Measurements from ENCODE around the gene COL6A5.
"Not testable (repeated sequence)": the region's sequence is repeated elsewhere in the genome, so short reads cannot be mapped to it uniquely, and the experiment has no call there.

COL6A5 gene

DNA sequence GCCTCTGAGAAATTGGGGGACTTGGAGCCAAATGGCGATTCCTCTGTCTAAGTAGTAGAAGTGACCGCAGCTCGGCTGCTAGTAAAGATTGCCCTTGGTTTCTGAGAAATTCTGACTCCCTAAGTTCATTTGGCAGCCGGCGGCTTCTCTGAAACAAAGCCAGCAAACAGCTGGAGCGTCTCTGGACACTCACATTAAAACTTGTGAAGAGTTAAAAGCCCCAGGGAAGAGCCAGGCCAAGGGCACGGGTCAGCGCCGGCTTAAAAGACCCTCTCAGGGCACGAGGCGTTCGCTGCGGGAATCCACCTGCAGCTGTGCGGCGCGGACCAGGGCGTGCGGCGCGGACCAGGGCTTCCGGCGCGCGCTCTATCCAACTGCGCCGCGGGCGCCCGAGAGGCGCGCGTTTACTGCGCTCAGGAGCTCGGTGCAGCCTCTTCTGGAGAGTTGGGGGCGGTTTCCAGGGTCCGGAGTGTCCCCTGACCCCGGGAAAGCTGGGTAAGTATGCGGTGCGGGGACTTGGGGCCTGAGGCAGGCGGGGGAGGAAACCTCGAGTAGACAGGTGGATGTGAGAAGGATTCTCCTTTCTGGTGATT lies at the start of gene COL6A5:
COL6A5 (plus strand) TSS at position 186 of the 593 bp plus-strand sequence. CDS start 27,967 bp downstream, outside the sequence.
- DNase-seq (ENCODE audit: low spot score): no peak

DNA sequence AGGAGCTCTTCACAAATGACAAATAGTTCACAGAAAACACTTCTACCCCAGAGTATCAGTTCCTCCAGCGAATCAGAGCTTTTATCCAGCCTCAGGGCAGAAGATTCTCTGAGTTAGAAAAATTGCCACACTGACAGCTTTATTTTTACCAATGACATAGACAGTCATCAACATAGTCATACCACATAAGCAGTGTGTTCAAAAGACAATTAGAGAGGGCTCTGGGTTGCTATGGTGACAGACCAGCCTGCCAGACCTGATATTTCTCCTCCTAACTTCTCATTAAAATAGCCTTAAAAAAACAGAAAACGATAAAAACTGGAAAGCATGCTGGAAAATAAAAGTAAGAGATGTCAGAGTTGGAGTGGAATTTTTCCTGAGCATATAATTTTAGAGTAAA lies 45.9 kb upstream of the COL6A5 start:
- DNase-seq (ENCODE audit: low spot score): no peak

DNA sequence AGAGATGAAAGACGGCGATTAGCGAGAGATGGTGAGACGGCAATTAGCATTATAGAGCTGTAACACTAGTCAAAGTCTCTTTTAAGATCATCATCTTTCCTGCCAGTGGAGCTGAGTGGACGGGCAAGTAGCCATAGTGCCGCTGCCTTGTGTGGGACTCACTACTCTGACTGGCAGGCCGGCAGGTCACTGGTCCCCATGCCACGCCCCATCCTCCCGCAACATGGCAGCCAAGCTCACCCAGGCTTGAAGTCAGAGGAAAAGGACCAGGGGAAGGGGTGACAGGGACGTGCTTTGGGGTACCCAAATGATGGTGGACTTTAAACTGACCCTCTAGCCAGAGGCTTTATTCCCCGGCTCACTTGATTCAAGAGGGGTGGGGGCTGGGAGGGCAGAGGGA lies 44.6 kb upstream of the COL6A5 start:
- no peak for DNase-seq (ENCODE audit: low spot score)

DNA sequence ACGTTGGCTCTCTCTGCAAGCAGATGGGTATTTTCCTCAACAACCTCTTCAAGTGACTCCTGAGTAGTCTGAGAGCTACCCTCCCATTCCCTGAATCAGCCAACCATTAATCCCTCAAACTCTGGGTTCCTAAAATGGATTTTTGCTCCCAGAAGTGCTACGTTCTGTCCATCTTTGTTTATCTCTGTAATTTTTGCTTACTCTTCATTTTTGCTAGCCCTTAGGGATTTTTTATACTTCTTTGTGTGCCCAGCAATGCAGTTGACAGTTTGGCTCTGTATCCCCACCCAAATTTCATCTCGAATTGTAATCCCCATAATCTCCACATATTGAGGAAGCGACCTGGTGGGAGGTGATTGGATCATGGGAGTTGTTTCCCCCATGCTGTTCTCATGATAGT lies 35.4 kb upstream of the COL6A5 start:
- no peak for DNase-seq (ENCODE audit: low spot score)

DNA sequence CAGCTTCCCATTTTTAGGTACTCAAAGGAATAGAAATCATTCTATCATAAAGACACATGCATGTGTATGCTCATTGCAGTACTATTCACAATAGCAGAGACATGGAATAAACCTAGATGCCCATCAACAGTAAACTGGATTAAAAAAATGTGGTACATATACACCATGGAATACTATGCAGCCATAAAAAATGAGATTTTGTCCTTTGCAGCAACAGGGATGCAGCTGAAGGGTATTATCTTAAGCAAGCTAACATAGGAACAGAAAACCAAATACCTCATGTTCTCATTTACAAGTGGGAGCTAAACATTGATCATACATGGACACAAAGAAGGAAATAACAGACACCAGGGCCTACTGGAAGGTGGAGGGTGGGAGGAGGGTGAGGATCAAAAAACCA lies 33.1 kb upstream of the COL6A5 start:
- no peak for DNase-seq (ENCODE audit: low spot score)

DNA sequence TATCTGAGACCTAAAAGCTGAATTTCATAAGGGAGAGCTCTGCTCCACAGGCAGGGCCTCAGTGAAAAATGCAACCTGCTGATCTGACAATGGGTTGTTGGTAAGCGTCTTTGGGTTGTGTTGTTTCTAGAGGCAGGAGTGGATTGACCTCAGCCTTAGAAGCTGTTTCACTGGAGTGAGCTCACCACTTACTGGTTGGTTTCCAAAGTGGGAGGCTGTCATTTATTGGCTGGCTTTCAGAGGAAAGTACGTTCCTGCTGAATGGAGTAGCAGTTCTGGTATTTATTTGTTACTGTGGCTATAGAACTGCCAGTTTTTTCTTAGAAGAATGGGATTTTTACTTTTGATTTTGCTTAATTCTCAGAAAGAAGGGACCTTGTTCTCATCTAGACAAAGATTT lies 29.3 kb upstream of the COL6A5 start:
- peak; percentile 62 for DNase-seq (ENCODE audit: low spot score)

GRCh38 chr3:130323503-130323902 lies 22.0 kb upstream of the COL6A5 start:
- no peak for DNase-seq (ENCODE audit: low spot score)

DNA sequence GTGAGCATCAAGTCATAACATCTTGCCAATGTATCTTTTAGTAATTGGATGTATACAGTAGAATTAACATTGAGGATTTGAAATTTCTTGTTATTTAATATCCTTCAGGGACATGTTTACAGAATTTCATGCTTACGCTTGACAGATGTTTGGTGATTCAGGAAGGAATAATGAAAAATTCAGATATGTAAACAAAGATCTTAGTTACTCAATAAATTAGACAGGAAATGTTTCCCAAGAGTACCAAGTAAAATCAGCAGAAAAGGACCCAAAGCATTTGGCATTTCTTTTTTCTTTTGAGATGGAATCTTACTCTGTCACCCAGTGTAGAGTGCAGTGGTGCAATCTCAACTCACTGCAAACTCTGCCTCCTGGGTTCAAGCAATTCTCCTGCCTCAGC lies 4.7 kb upstream of the COL6A5 start:
- DNase-seq (ENCODE audit: low spot score): no peak

- DNase-seq (ENCODE audit: low spot score): no peak
Measured at GRCh38 chr3:130341388-130341787, 4.1 kb upstream of the COL6A5 start.

GRCh38 chr3:130341882-130342281 lies 3.6 kb upstream of the COL6A5 start:
- DNase-seq (ENCODE audit: low spot score): no peak

DNA sequence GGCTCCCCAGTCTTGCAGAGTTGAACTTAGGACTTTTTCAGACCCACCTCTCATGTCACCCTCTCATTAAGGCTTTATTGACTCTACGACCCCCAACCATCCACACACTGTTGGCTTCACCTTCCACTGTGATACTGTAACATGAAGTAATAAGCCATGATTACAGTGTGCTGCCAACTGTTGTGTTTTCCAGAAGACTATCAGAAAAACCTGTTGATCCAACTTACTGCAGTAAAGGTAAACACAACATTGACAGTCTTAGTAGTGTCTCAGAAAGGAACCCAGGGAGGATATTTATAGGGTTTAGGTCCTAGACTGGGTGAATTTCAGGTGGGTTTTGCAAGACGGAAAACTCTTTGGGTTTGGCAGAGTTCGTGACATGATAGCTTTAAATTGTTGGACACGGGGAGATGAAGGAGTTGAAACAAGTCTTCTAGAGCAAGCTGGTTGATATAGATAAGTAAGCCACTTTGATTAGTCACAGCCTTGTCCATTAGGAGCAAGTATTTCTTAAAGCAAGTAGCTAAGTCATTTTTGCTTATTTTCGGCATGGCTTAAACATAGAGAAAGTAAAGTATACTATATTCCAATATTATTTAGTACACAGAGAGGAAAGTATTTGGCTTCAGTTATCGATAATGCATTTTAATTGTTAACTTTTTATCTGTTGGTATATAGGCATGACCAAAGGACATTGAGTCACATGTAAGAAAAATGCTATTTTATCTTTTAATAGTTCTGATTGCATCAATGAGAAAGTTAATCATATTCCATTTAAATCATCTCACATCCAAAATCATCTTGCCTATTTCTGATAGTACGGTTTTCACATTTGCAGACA lies 2.4 kb upstream of the COL6A5 start:
- no peak for DNase-seq (ENCODE audit: low spot score)

DNA sequence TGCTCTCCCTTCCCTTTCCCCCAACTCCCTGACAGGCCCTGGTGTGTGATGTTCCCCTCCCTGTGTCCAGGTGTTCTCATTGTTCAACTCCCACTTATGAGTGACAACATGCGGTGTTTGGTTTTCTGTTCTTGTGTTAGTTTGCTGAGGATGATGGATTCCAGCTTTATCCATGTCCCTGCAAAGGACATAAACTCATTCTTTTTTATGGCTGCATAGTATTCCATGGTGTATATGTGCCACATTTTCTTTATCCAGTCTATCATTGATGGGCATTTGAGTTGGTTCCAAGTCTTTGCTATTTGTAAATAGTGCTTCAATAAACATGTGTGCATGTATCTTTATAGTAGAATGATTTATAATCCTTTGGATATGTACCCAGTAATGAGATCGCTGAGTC lies 2.8 kb downstream of the COL6A5 start:
- DNase-seq (ENCODE audit: low spot score): not testable (repeated sequence)

- no peak for DNase-seq (ENCODE audit: low spot score)
Measured at GRCh38 chr3:130354430-130354829, 9.0 kb downstream of the COL6A5 start.

DNA sequence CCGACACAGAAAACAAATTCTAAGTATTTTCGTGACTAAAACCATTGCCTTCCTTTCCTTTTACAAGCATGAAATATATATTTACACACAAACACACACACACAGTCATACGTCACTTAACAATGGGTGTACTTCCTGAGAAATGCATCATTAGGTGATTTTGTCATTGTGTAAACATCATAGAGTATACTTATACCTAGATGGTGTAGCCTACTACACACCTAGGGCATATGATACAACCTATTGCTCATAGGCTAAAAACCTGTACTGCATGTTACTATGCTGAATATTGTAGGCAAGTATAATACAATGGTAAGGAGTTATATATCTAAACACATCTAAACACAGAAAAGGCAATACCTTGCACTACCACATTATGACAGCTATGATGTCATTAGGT lies 28.6 kb downstream of the COL6A5 start:
- DNase-seq (ENCODE audit: low spot score): no peak

- no peak for DNase-seq (ENCODE audit: low spot score)
Measured at GRCh38 chr3:130374908-130375307, 29.4 kb downstream of the COL6A5 start.

- DNase-seq (ENCODE audit: low spot score): no peak
Measured at GRCh38 chr3:130377960-130378676, 32.6 kb downstream of the COL6A5 start.

GRCh38 chr3:130378677-130379191 lies 33.3 kb downstream of the COL6A5 start:
- no peak for DNase-seq (ENCODE audit: low spot score)

GRCh38 chr3:130379274-130379673 lies 33.8 kb downstream of the COL6A5 start:
- DNase-seq (ENCODE audit: low spot score): no peak

DNA sequence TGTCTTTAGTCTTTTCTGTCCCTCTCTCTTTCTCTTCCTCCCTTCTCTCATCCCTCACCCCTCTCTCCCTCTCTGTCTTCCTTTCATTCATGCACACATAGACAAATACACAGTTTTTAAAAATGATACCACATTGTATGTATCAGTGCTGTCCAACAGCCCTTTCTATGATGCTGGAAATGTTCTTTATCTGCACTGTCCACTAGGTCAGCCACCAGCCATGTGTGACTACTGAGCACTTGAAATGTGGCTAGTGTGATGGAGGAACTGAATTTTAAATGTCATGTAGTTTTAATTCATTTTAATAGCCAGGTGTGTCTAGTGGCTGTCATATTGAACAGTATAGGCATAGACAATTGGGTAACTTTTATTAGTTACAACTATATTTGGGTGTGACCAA lies 34.9 kb downstream of the COL6A5 start:
- no peak for DNase-seq (ENCODE audit: low spot score)

DNA sequence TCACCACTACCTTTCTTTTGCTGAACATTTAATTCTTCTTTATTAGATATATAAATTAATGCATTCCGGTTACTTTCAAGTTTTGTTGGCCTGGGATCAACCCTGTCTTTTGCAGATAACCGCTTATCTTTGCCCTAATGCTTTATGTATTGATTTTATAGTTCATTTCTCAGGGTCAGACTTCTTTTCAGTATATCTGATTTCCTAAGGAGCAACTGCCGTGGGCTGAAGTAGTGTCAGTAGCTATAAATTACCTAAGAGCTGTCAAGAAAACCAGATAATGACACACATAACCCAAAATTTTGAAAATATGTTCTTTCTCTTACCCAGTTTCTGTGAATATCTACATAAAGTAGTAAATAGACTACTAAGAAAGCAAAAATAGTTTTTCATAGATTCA lies 38.0 kb downstream of the COL6A5 start:
- DNase-seq (ENCODE audit: low spot score): no peak

DNA sequence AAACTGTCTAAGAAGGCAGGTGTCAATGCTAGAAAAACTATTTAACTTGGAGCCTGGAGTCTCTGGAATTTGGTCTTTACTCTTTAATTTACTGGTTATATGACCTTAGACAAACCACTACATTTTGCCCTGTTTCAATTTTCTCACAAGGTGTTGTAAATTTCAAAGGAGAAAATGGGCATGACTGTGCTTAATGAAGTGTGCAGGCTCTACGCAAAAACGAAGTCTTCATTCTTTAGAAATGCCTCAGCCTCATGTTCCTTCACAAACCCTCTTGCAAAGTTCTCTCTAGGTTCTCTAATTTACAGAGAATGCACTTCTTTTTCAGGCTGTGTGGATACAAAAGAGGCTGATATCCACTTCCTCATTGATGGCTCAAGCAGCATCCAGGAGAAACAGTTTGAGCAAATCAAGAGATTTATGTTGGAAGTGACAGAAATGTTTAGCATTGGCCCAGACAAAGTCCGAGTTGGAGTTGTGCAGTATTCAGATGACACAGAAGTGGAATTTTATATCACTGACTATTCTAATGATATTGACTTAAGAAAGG lies 39.1 kb downstream of the COL6A5 start:
- DNase-seq (ENCODE audit: low spot score): no peak

DNA sequence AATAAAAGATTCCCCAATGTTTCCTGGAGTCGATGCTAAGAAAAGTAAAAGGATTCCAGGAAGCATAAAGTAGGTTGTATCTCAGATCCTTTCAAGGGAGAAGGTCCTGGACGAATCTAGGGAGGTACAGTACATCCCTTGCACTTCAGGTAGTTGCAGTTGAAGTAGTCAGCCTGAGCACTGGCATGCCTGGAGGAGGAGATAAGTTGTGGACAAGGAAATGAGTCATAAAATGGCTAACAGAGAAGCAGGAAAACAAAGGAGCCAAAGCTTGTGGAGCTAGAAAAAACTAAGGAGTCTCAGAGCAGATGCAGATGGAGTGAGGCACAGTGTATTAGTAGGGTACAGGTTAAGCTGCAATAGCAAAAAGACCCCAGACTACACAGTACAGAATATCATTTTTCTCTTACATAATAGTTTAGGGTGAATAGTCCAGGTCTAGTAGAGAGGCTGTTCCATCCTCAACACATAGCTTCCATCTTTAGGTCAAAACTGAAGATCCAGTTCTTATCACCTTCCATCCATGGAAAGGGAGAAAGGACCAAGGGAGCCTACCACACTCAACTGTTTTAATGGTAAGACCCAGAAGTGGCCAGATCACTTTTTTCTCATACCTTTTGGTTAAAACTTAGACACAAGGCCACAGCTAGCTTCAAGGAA lies 41.3 kb downstream of the COL6A5 start:
- no peak for DNase-seq (ENCODE audit: low spot score)

All from AG20443 (cell line).